Stimulated activated CD4-positive, alpha-beta T cell treated with anti-CD3 and anti-CD28 coated beads, Interleukin-1b, Interleukin-23, amount 100 ng/mL, for 48 hours (primary cell): Measurements from ENCODE around the gene DOCK4.
"Not testable (repeated sequence)": the region's sequence is repeated elsewhere in the genome, so short reads cannot be mapped to it uniquely, and the experiment has no call there.

Experiments
- DNase-seq: peaks from one replicate; pipeline ENCODE4 v3.0.0-alpha.2; 2020

DOCK4 gene

DNA sequence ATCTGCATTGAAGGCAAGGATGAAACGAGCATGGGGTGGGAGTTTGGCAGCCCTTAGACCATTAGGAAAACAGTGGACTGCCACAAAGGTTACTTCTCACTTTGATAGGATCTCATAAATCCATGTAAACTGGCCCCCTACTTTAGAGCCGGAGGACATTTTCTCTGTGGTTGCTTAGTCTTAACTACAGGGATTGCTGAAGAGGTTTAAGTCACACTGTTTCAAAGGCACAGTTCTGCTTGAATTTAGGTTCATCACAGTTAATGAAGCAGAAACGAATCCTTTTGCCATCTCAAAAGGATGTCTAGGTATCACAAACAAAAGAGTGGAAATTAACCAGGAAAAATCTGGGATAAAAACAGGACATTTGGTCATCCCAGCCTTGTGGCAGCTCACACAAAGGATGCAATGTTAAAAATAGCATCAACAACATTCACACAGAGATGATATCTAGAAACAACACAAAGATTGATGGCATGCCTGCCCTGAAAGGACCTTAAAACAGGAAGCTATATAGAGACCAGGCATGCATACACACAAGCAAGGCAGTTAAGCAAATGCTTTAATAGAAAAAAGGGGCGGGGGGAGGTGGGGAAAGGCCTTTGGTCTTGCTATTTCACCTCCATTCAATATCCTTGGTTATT lies 74.0 kb downstream of the DOCK4 start:
- no peak for DNase-seq

DNA sequence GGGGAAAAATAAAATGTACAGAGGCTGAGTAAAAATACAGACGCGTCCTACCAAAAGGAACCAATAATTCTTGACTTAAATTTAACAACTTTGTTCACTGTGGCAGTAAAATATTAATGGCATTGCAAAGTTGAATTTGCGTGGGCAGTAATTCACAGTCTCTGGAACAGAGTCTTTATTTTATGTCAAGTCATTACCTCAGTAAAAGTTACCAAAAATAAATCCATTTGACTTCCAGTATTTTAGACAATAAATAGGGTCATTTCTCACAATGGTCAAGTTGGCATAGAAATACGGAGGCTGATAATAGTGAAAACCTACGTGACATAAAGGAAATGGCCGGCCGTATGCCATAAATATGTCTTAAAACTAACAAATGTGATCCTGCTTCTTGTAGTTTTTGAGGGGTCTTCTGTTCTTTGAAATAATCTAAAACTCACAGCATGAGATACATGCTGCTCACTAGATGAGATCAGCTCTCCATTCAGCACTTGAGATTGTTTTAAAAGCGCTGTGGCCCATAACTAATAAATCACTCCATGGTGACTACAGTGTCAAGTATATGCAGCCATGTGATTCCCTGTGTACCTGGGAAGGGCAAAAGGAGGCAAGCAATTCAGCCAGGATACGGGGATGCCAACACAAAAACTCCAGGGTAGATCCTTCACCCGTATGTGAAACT lies 75.3 kb downstream of the DOCK4 start:
- no peak for DNase-seq

DNA sequence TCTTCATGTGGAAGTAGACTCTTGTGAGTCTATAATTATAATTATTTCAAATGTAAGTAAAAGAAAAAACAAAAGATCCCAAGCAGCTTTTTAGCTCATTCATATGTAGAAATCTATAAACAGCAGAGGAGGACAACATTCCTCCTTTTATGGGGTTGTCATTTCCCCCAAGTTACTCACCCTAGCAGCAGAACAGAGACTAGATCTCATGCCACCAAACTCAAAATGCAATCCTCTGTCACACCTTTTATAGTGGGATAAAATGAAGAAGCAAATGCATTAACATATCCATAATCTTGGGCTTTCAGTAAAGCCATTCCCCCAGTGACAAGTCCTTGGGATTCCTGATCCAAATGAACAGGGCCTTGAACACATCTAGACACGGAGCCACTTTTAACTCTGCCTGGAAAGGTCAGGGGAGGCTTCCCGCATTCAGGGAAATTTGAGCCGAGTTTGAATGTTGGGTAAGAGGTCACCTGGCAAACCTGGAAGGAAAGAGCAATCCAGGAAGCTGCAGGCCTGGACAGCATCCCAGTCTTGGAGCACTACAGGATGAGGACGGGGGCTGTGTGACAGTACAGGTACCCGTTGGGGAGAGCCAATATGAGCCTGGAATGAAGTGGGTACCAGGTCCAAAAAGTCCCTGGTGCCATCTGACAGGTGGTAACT lies 76.4 kb downstream of the DOCK4 start:
- DNase-seq = no peak

DNA sequence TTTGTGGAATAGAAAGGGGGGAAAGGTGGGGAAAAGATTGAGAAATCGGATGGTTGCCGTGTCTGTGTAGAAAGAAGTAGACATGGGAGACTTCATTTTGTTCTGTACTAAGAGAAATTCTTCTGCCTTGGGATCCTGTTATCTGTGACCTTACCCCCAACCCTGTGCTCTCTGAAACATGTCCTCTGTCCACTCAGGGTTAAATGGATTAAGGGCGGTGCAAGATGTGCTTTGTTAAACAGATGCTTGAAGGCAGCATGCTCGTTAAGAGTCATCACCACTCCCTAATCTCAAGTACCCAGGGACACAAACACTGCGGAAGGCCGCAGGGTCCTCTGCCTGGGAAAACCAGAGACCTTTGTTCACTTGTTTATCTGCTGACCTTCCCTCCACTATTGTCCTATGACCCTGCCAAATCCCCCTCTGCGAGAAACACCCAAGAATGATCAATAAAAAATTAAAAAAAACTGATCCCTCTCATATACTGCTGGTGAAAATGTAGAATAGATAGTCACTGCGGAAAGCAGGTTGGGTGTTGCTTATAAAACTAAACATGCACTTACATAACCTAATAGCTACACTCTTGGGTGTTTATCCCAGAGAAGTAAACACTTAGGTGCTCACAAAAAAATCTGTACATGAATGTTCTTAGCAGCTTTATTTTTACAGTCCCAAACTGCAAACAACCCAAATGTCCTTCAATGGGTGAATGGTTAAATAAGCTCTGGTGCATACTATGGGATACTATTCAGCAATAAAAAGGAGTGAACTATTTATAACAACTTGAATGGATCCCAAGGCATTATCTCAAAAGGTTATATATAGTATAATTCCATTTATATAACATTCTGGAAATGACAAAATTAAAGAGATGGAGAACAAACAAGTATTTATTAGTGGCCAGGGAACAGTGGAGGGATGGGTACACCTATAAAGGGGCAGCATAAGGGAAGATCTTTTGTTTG lies 77.5 kb downstream of the DOCK4 start:
- not testable (repeated sequence) for DNase-seq

DNA sequence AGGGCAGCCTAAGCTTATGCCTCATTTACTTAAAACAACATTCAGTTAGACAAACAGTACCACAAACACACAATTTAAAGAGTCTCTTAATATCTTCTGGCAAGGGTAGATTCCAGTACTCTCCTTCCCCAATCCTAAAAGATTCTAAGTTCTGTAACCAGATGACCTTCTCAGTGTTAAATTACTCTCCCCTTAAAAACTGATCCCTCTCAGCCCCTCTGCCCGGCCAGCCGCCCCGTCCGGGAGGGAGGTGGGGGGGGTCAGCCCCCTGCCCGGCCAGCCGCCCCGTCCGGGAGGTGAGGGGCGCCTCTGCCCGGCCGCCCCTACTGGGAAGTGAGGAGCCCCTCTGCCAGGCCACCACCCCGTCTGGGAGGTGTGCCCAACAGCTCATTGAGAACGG lies 78.2 kb downstream of the DOCK4 start:
- not testable (repeated sequence) for DNase-seq

DNA sequence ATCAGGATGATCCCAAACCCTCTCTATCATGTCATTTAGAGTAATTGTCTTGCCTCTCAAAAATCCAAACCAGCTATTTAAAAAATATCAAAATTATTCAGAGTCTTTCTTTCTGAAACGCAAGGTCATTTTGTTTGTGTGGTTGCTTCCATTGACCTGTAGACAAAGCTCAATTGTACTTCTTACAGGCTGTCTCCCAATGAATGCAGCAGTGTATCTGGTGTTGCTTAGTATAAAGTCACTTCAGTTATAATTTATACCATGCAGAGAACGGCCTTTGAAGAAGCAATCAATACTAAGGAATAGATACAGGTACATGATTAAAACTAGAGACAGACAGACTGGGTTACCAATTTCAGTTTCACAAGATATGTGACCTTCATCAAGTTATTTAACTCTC lies 80.9 kb downstream of the DOCK4 start:
- no peak for DNase-seq

DNA sequence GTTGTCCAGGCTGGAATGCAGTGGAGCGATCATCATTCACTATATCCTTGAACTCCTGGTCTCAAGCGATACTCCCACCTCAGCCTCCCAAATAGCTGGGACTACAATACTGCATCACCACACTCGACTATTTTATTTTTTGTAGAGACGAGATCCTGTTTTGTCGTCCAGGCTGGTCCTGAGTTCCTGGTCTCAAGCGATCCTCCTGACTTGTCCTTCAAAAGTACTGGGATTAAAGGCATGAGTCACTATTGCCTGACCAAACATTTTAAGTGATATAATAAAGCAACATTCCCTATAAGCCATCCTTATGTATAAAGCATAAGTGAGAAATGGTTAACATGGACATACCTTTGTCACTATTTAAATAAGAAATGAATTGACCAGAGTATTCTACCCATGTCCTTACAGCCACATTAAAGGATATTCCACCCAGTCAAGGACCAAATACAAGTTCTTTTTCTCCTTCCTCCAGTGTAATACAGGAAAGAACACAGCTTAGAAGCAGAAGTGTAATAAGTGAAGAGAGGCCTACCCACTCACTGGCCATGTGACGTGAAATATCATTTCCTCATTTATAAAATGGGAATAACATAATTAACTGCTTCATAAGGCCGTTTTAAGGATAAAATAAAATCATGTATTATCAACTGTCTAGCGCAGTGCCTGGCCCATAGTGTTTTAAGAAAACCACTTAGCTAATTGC lies 82.0 kb downstream of the DOCK4 start:
- no peak for DNase-seq

DNA sequence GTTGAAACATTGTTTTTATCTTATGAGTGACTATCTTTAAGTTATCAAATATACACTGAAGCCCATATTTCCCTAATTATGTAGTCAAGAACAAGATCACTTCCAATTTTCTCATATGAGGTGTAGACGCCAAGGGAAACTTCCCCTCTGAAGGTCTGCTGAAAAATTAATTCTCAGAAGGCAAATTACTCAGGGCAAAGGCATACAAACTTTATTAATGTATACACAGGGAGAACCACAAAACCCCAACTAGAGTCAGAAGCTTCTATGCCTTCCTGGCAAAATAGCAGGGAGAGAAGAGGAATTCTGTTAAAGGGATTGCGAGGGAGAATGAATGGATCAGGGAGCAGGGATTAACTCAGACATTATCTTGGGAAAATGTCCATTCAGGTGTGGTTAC lies 83.4 kb downstream of the DOCK4 start:
- no peak for DNase-seq

DNA sequence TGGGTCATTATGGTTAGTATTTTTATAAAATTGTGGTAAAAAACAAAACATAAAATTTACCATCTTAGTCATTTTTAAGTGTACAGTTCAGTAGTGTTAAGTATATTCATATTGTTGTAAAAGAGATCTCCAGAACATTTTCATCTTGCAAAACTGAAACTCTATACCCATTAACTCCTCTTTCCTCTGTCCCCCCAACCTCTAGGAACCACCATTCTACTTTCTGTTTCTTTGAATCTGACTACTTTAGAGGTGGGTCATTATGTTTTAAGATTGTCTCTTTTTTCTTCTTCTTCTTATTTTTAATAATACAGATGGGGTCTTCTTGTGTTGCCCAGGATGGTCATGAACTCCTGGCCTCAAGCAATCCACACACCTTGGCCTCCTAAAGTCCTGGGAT lies 84.1 kb downstream of the DOCK4 start:
- no peak for DNase-seq

DNA sequence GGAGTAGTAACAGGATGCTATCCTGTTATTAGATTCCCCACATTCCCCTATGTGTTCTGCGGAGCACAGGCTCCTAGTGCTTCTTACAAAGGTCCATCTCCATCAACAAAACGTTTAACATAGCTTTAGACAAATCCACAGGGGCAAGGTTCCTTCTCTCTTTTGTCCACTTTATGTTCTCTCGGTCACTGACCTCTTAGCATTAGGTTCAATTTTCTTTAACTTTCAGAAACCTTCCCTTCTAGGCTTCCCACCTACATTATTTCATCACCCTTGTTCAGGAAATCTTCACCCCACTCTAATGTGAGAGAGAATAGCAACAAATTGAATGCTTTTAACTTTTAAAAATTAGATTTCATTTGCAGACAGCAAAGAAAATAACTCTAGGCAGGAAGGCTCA lies 84.9 kb downstream of the DOCK4 start:
- no peak for DNase-seq

DNA sequence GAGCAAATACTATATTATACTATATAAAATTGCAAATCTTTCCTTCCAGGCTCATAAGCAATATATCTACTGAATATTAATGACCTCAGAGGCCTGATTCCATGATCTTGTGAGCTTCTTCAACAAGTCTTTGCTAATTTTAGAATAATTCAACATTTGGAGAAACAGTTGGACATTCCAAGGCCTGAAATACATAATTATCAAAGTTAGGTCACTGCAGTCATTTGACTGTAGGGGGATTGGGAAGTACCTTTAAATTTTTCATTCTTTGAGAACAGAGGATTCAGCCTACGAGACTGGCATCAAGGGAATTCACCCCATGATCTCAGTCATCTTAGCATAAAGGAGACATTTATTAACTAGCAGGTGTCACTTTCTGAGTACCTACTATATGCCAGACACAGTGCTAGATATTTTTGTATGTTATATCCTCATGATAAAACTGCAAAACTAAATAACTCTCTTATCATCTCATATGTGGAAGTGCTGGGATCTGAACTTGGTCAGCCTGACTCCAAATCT lies 85.4 kb downstream of the DOCK4 start:
- DNase-seq = no peak

DNA sequence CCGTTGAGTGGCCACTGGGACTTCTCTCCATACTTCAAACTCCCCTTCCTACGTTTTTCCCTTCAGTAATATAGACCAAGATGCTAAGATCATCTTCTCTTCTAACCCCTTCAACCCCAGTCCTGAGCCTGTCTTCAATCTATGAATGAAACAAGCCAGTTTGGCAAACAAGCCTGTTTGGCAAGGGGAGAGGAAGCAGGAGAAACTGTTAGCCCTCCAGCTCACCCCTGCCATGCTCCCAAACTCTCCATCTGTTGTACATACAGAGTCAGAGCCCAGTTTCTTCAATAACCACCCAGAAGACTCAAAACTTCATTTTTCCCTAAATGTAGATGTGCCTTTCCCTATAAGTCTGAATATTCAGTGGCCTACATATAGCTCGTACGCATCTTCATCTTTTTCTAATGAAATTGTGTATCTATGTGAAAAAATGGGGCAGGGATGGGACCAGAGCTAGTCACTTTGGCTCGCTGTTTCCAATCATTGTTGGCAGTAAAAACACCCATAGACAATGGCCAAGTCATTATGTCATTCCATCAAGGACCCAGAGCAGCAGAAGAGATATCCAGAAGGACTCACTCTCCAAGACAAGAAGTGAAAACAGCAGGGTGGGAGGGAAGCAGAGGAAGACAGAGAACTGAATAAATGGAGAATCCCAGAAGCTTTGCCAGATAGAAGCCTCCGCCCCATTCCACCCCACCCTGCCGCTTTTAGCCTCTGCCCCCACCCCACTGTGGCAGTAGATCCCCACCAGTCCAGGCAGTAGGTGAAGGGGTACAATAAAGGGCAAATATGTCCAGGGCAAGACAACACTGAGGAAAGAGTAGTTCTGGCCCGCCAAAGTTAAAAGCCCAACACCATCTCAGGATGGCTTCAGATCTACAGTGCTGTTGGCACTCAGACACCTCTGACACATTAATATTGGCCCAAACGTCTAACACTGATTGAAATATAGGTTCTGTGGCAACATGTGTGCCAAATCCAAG lies 87.3 kb downstream of the DOCK4 start:
- no peak for DNase-seq

DNA sequence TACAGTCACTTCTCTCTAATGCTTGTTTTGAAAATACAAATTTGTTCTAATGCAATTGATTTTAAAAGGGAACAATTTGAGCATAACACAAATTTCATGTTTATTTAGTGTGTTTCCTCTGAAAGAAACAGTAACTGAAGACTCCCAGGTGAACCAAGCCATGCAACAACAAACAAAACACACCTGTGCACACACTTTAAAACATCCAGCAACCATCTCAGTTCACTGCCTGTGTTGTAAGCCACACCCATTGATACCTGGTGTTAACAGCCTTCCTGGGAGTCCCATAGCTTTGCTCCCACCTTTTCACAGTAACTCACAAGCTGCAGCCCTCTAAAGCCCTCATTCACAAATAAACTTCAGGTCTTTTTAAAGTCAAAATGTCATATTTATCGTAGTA lies 89.3 kb downstream of the DOCK4 start:
- no peak for DNase-seq

DNA sequence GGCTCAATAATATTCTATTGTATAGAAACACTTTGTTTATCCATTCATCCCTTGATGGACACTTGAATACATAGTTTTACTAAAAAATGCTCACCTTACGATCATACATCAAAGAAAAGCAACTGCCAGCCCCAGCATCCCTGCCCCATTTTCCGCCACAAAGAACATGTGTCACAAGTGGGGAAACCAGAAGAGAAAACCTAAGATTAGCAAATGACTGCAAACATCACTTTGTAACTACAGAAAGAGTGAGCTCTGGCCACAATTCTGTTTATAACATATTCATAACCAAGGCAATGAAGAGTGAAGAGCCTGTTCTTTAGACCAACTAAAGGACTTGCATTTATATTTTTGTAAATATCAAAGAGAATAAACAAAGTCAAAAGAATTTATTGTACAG lies 89.8 kb downstream of the DOCK4 start:
- no peak for DNase-seq

DNA sequence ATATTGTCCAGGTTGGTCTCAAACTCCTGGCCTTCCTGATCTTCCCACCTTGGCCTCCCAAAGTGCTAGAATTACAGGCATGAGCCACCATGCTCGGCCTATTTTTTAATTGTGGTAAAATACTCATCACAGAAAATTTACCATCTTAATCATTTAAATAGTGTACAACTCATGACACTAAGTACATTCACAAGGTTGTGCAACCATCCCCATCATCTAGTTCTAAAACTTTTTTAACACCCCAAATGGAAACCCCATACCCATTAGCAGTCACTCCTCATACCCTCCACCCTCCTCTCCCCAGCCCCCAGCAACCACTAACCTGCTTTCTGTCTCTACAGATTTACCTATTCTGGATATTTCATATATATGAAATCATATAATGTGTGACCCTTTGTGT lies 90.3 kb downstream of the DOCK4 start:
- DNase-seq = no peak

DNA sequence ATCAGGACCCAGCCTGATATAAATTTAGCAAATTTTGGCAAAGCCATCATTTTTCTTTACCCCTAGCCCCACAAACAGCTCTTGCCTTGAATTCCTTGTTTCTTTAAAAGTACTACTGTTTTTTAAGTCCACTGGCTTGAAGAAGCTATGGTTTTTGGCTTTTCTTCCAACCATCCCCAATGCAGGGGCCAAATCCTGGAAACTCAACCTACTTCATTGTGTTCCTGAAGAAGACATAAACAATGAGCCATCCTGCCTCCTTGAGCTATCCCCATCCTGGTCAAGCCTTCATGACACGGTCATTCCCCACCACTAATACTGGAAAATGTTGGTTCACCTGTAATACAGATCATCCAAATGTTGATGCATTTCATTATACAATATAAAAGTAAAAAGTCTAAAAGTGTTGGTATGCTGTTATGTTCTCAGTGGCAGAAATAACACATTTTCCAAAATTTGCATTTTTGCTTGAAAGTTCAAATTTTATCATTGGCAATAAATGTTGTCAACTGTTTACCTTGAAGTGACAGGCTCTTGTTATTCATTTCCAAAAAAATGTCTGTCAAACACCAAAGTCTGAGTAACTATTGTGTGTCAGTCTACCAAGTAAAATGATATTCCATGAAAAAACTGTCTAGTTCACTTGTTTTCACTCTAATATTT lies 92.2 kb downstream of the DOCK4 start:
- no peak for DNase-seq

DNA sequence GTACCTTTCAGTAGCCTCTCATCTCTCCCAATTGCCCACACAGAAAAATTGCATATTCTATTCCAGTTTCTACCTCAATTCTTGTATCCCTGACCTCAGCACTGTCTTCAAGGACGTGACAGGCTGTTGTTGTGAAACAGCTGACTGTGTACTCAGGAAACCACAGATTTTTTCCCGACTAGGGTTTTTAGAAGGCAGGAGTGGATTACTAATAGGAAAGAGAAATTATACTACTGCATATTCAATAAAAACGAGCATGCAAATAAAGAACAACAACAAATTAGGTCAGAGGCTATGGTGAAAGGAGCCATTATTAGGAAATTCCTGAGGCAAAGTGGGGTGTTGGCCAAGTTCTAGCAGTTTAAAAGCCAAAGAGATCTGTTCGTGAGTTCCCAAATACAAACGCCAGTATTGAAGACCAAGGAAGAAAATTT lies 93.4 kb downstream of the DOCK4 start:
- DNase-seq = no peak

DNA sequence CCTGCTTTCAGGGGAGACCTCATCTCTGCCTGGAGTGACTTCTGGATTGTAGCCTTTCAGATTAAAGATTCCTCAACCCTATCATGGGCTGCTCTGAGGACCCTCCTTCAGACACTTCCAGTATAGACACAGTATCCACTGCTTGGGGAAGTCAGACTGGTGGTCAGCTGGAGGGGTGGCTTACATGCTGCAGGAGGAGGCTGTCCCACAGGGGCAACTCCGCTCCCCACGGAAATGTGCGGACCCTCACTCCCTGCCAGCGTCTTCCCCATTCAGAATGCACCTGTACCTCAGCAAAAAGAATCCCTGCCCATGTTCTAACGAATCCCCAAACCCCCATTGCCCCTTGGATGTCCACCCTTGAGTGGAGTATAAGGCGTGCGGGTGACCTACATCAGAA lies 95.5 kb downstream of the DOCK4 start:
- DNase-seq = no peak

DNA sequence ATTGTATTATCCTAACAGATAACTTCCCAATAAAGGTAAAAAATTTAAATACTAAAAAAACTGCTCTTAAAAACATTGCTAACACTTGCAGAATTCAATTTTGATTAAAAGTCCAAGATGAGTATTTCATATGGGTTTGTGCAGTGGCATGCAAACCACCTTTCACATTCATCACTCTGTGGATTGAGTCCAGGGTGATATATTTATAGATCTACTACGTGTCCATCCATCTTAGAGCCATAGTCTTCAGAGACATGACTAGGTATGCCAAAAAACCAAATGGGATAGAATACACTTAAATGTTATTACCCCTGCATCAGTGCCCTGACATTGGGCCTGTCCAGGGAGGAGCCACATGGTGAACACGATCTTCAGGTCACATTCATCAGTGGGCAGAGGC lies 96.0 kb downstream of the DOCK4 start:
- no peak for DNase-seq

DNA sequence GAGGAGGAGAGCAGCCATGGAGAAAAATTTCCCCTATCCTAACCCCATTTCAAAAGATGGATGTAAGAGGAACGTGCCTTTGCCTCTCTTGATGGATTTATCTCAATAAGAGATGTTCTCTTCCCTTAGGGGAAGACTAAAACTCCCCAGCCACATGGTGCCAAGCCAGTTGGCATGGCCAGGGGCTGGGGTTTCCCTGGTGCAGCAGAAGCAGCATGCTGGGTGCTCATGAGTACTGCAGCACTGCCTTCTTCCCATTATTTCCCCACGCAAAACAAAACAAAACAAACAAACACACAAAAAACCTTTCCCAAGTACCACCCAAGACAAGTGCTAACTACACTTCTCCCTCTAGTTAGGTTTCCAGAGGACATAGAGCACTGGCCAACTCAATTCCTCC lies 97.2 kb downstream of the DOCK4 start:
- no peak for DNase-seq
